ENCODE measurements around the gene IFNA16. TPM values are rescaled to one million over a fixed set of nuclear protein-coding genes. Genes with fewer than 3 reads are reported as not detected.
A peak's percentile ranks its signal among the peaks of the same experiment; 100 is the strongest.
"Not testable (repeated sequence)": the region's sequence is repeated elsewhere in the genome, so short reads cannot be mapped to it uniquely, and the experiment has no call there.

The IFNA16 gene
- polyA plus RNA-seq (2013, experiment 1 of 2), result not detected
- not detected for polyA plus RNA-seq (2013, experiment 2 of 2)

DNA sequence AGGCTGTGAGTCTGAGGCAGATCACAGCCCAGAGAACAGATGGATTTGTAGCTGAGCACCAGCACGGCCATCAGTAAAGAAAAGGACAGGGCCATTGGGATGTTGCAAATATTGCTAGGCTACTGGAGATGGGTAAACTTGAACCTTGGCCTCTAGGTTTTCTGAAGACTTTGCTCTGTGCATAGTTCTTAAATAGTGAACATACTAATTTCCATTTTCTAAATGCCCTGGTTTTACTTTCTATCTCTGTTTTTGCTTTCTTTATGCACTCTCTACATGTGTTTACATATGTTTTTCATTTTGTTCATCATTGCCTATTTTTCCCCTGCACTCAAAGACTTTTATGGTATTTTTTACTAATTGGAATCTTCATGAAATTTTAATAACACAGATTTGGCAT is at the start of gene IFNA16:
IFNA16 (minus strand) TSS at position 101 of the 400 bp plus-strand sequence; CDS start at position 95, 6 bp downstream.
- not testable (repeated sequence) for DNase-seq; H2BK120ac ChIP-seq (ENCODE audit: low read depth, low read length); H3K79me1 ChIP-seq (replicated peaks; ENCODE audit: low read length, poor library complexity, severe bottlenecking); H3K23ac ChIP-seq (ENCODE audit: low read length in 2 of 2); H2AFZ ChIP-seq (ENCODE audit: low read depth, low read length); H3K4ac ChIP-seq (ENCODE audit: low read depth in 1 of 2, low read length in 2 of 2); H3K18ac ChIP-seq (ENCODE audit: low read depth in 1 of 2, low read length in 2 of 2); H3K36me3 ChIP-seq (ENCODE audit: control insufficient read depth in 1 of 2, insufficient read depth in 2 of 2, low read depth in 1 of 2, low read length in 2 of 2); H3K27ac ChIP-seq (ENCODE audit: low read length, poor library complexity, severe bottlenecking); H3K4me3 ChIP-seq (ENCODE audit: insufficient read depth in 1 of 2, low read depth in 1 of 2, low read length in 2 of 2); H2BK12ac ChIP-seq (ENCODE audit: low read length in 2 of 2); H3K9me3 ChIP-seq (ENCODE audit: control insufficient read depth, low read length); H2BK15ac ChIP-seq (ENCODE audit: low read depth, poor library complexity, severe bottlenecking); H4K8ac ChIP-seq (ENCODE audit: low read length); H2AK5ac ChIP-seq (ENCODE audit: low read length, severe bottlenecking); H2BK5ac ChIP-seq (ENCODE audit: low read depth, low read length, poor library complexity, severe bottlenecking); H3K4me1 ChIP-seq (ENCODE audit: control insufficient read depth, insufficient read depth, low read depth, low read length); H3K14ac ChIP-seq (ENCODE audit: low read length in 2 of 2); H3K27me3 ChIP-seq (ENCODE audit: control insufficient read depth in 1 of 2, insufficient read depth in 1 of 2, low read length in 2 of 2); H3K9ac ChIP-seq (ENCODE audit: low read length); H3K4me2 ChIP-seq (ENCODE audit: low read length, poor library complexity, severe bottlenecking); H4K91ac ChIP-seq (ENCODE audit: low read length)
- 88% methylated on average over 1 of the region's 1 CpG for WGBS

DNA sequence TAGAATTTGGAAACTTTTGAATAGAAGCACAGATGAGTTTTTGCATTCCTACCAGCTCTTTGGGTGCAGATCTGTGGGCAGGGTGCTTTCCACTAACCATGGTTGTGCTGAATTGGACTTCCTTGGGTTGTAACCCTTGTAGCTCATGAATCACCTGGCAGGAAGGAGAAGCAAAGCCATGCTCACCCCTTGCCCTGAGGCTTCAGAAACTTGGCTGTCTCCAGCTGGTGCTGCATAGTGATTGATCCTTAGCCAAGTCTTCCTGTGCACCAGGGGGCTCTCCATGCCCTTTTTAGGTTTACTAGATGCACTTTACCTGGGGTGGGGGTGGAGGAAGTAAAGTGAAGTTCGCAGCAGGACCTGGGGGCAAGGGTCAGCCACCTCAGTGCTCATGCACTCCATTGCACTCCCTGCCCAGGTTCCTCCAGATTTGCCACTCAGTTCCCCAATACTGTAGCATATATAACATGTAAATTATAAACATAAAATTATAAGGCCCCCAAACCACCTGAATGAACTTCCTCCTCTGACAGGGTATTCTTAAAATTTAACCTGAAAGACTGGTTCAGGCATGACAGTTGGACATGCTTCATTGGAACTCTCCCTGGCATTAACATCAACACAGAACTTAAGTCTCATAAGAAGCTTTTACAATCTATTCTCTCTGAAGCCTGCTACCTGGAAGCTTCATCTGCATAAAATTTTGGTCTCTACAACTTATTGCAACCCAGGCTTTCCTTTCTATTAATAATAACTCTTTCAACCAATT is 48.5 kb upstream of the IFNA16 start:
- no peak overlapping the region for H2AK5ac ChIP-seq (ENCODE audit: low read length, severe bottlenecking)
- H3K4ac ChIP-seq (ENCODE audit: low read depth in 1 of 2, low read length in 2 of 2), result no peak overlapping the region
- no peak for DNase-seq
- no peak overlapping the region for H4K91ac ChIP-seq (ENCODE audit: low read length)
- H2BK12ac ChIP-seq (ENCODE audit: low read length in 2 of 2), result no peak overlapping the region
- WGBS, result no CpG with 5 or more reads among the region's 1 CpG
- no peaks in the 10 kb centered on the region for H3K36me3 ChIP-seq (ENCODE audit: control insufficient read depth in 1 of 2, insufficient read depth in 2 of 2, low read depth in 1 of 2, low read length in 2 of 2)
- no peaks in the 10 kb centered on the region for H3K79me1 ChIP-seq (replicated peaks; ENCODE audit: low read length, poor library complexity, severe bottlenecking)
- H3K27me3 ChIP-seq (ENCODE audit: control insufficient read depth in 1 of 2, insufficient read depth in 1 of 2, low read length in 2 of 2), result peaks cover 40 to 57% of the 10 kb centered on the region in 2 experiments
- no peak overlapping the region for H3K18ac ChIP-seq (ENCODE audit: low read depth in 1 of 2, low read length in 2 of 2)
- no peak overlapping the region for H2BK15ac ChIP-seq (ENCODE audit: low read depth, poor library complexity, severe bottlenecking)
- no peaks in the 10 kb centered on the region for H3K9me3 ChIP-seq (ENCODE audit: control insufficient read depth, low read length)
- no peak overlapping the region for H3K9ac ChIP-seq (ENCODE audit: low read length)
- H3K4me2 ChIP-seq (ENCODE audit: low read length, poor library complexity, severe bottlenecking), result no peak overlapping the region
- no peak overlapping the region for H2BK5ac ChIP-seq (ENCODE audit: low read depth, low read length, poor library complexity, severe bottlenecking)
- H3K27ac ChIP-seq (ENCODE audit: low read length, poor library complexity, severe bottlenecking), result no peak overlapping the region
- H2BK120ac ChIP-seq (ENCODE audit: low read depth, low read length), result no peak overlapping the region
- no peak overlapping the region for H3K4me3 ChIP-seq (ENCODE audit: insufficient read depth in 1 of 2, low read depth in 1 of 2, low read length in 2 of 2)
- H2AFZ ChIP-seq (ENCODE audit: low read depth, low read length), result no peak overlapping the region
- no peak overlapping the region for H3K14ac ChIP-seq (ENCODE audit: low read length in 2 of 2)
- no peak overlapping the region for H4K8ac ChIP-seq (ENCODE audit: low read length)
- H3K4me1 ChIP-seq (ENCODE audit: control insufficient read depth, insufficient read depth, low read depth, low read length), result no peaks in the 10 kb centered on the region
- H3K23ac ChIP-seq (ENCODE audit: low read length in 2 of 2), result no peak overlapping the region

GRCh38 chr9:21255538-21256212 is 38.6 kb upstream of the IFNA16 start:
- Histone ChIP-seq H3K79me1 (replicated peaks; ENCODE audit: low read length, poor library complexity, severe bottlenecking) (no peaks in the 10 kb centered on the region), H4K8ac (ENCODE audit: low read length) (no peak overlapping the region), H3K23ac (ENCODE audit: low read length in 2 of 2) (no peak overlapping the region), H3K9me3 (ENCODE audit: control insufficient read depth, low read length) (no peaks in the 10 kb centered on the region), H3K4ac (ENCODE audit: low read depth in 1 of 2, low read length in 2 of 2) (no peak overlapping the region), H3K18ac (ENCODE audit: low read depth in 1 of 2, low read length in 2 of 2) (no peak overlapping the region), H3K4me3 (ENCODE audit: insufficient read depth in 1 of 2, low read depth in 1 of 2, low read length in 2 of 2) (no peak overlapping the region), H4K91ac (ENCODE audit: low read length) (no peak overlapping the region), H3K9ac (ENCODE audit: low read length) (no peak overlapping the region), H3K14ac (ENCODE audit: low read length in 2 of 2) (no peak overlapping the region), H2BK12ac (ENCODE audit: low read length in 2 of 2) (no peak overlapping the region), H3K4me1 (ENCODE audit: control insufficient read depth, insufficient read depth, low read depth, low read length) (no peaks in the 10 kb centered on the region), H3K4me2 (ENCODE audit: low read length, poor library complexity, severe bottlenecking) (no peak overlapping the region), H3K36me3 (ENCODE audit: control insufficient read depth in 1 of 2, insufficient read depth in 2 of 2, low read depth in 1 of 2, low read length in 2 of 2) (no peaks in the 10 kb centered on the region), H2BK15ac (ENCODE audit: low read depth, poor library complexity, severe bottlenecking) (no peak overlapping the region), H3K27me3 (ENCODE audit: control insufficient read depth in 1 of 2, insufficient read depth in 1 of 2, low read length in 2 of 2) (peaks cover 38 to 43% of the 10 kb centered on the region in 2 experiments), H2BK5ac (ENCODE audit: low read depth, low read length, poor library complexity, severe bottlenecking) (no peak overlapping the region), H2AFZ (ENCODE audit: low read depth, low read length) (no peak overlapping the region), H2BK120ac (ENCODE audit: low read depth, low read length) (no peak overlapping the region), H3K27ac (ENCODE audit: low read length, poor library complexity, severe bottlenecking) (no peak overlapping the region), H2AK5ac (ENCODE audit: low read length, severe bottlenecking) (no peak overlapping the region)
- 76% methylated on average over 4 of the region's 5 CpGs for WGBS
- no peak for DNase-seq

- no peak overlapping the region for H3K4ac ChIP-seq (ENCODE audit: low read depth in 1 of 2, low read length in 2 of 2)
- DNase-seq, result peak; percentile 48
- peak overlapping the region; percentile 67 for H3K9ac ChIP-seq (ENCODE audit: low read length)
- no peak overlapping the region for H3K18ac ChIP-seq (ENCODE audit: low read depth in 1 of 2, low read length in 2 of 2)
- H2BK5ac ChIP-seq (ENCODE audit: low read depth, low read length, poor library complexity, severe bottlenecking), result no peak overlapping the region
- H3K4me1 ChIP-seq (ENCODE audit: control insufficient read depth, insufficient read depth, low read depth, low read length), result no peaks in the 10 kb centered on the region
- no peak overlapping the region for H4K91ac ChIP-seq (ENCODE audit: low read length)
- H2AK5ac ChIP-seq (ENCODE audit: low read length, severe bottlenecking), result no peak overlapping the region
- H3K27me3 ChIP-seq (ENCODE audit: control insufficient read depth in 1 of 2, insufficient read depth in 1 of 2, low read length in 2 of 2), result peaks cover 42 to 55% of the 10 kb centered on the region in 2 experiments
- H2BK15ac ChIP-seq (ENCODE audit: low read depth, poor library complexity, severe bottlenecking), result no peak overlapping the region
- peak overlapping the region in 1 of 2 experiments; percentile 59 for H3K4me3 ChIP-seq (ENCODE audit: insufficient read depth in 1 of 2, low read depth in 1 of 2, low read length in 2 of 2)
- no peak overlapping the region for H3K4me2 ChIP-seq (ENCODE audit: low read length, poor library complexity, severe bottlenecking)
- no peak overlapping the region for H3K27ac ChIP-seq (ENCODE audit: low read length, poor library complexity, severe bottlenecking)
- no peak overlapping the region for H2AFZ ChIP-seq (ENCODE audit: low read depth, low read length)
- H2BK12ac ChIP-seq (ENCODE audit: low read length in 2 of 2), result no peak overlapping the region
- no peaks in the 10 kb centered on the region for H3K79me1 ChIP-seq (replicated peaks; ENCODE audit: low read length, poor library complexity, severe bottlenecking)
- H3K9me3 ChIP-seq (ENCODE audit: control insufficient read depth, low read length), result no peaks in the 10 kb centered on the region
- no peak overlapping the region for H2BK120ac ChIP-seq (ENCODE audit: low read depth, low read length)
- no peaks in the 10 kb centered on the region for H3K36me3 ChIP-seq (ENCODE audit: control insufficient read depth in 1 of 2, insufficient read depth in 2 of 2, low read depth in 1 of 2, low read length in 2 of 2)
- 0% methylated on average over 3 of the region's 3 CpGs for WGBS
- H3K23ac ChIP-seq (ENCODE audit: low read length in 2 of 2), result no peak overlapping the region
- no peak overlapping the region for H4K8ac ChIP-seq (ENCODE audit: low read length)
- H3K14ac ChIP-seq (ENCODE audit: low read length in 2 of 2), result no peak overlapping the region
These were observed 35.8 kb upstream of the IFNA16 start for GRCh38 chr9:21252721-21253547.

Measured in mesenchymal stem cell (in vitro differentiated cells and primary cell).